Measurements from ENCODE around the gene PRDM16.

Gene PRDM16

GRCh38 chr1:3035563-3036446, 33.2 kb upstream of the PRDM16 start:
- peaks cover 21% of the 10 kb centered on the region for H3K4me1 ChIP-seq (ENCODE audit: insufficient read depth, low read length)
- H3K9ac ChIP-seq (ENCODE audit: low read depth, low read length): no peak overlapping the region
- DNase-seq (no peak), ATAC-seq (ENCODE audit: insufficient read depth, low read depth) (no peak)
- TF ChIP-seq CTCF (IDR thresholded peaks at IDR 0.05; ENCODE audit: borderline replicate concordance, extremely low read depth, low read length, poor library complexity, severe bottlenecking) (no peak), EZH2 (IDR thresholded peaks at IDR 0.05; ENCODE audit: borderline replicate concordance, low read depth, low read length, severe bottlenecking) (no peak)
- no peaks in the 10 kb centered on the region for H3K27me3 ChIP-seq (ENCODE audit: insufficient read depth, low read length, poor library complexity)
- H3K4me2 ChIP-seq (ENCODE audit: insufficient read depth, low read length): no peak overlapping the region
- H2AFZ ChIP-seq (ENCODE audit: low read depth, low read length): no peak overlapping the region
- H3K9me3 ChIP-seq (ENCODE audit: insufficient read depth, low read length, severe bottlenecking): no peaks in the 10 kb centered on the region
- peaks cover 8% of the 10 kb centered on the region; the same call in 1 of the 2 replicates for H4K20me1 ChIP-seq (ENCODE audit: insufficient read depth, low read length)
- H3K79me2 ChIP-seq (ENCODE audit: insufficient read depth, low read length): no peaks in the 10 kb centered on the region
- no peak overlapping the region for H3K27ac ChIP-seq (ENCODE audit: low read length)
- no peak overlapping the region for H3K4me3 ChIP-seq (ENCODE audit: low read depth in 1 of 2, low read length in 2 of 2)
- no peaks in the 10 kb centered on the region for H3K36me3 ChIP-seq (ENCODE audit: insufficient read depth, low read length)

GRCh38 chr1:3036447-3037280, 32.3 kb upstream of the PRDM16 start:
- H3K27me3 ChIP-seq (ENCODE audit: insufficient read depth, low read length, poor library complexity): peaks cover 2% of the 10 kb centered on the region
- H3K27ac ChIP-seq (ENCODE audit: low read length): no peak overlapping the region
- TF ChIP-seq EZH2 (IDR thresholded peaks at IDR 0.05; ENCODE audit: borderline replicate concordance, low read depth, low read length, severe bottlenecking) (no peak), CTCF (IDR thresholded peaks at IDR 0.05; ENCODE audit: borderline replicate concordance, extremely low read depth, low read length, poor library complexity, severe bottlenecking) (no peak)
- no peaks in the 10 kb centered on the region for H3K36me3 ChIP-seq (ENCODE audit: insufficient read depth, low read length)
- ATAC-seq (ENCODE audit: insufficient read depth, low read depth) (no peak), DNase-seq (no peak)
- no peak overlapping the region for H3K4me2 ChIP-seq (ENCODE audit: insufficient read depth, low read length)
- H3K79me2 ChIP-seq (ENCODE audit: insufficient read depth, low read length): no peaks in the 10 kb centered on the region
- H3K9ac ChIP-seq (ENCODE audit: low read depth, low read length): no peak overlapping the region
- no peak overlapping the region for H2AFZ ChIP-seq (ENCODE audit: low read depth, low read length)
- H3K4me3 ChIP-seq (ENCODE audit: low read depth in 1 of 2, low read length in 2 of 2): no peak overlapping the region
- peaks cover 8% of the 10 kb centered on the region; the same call in 1 of the 2 replicates for H4K20me1 ChIP-seq (ENCODE audit: insufficient read depth, low read length)
- no peaks in the 10 kb centered on the region for H3K9me3 ChIP-seq (ENCODE audit: insufficient read depth, low read length, severe bottlenecking)
- H3K4me1 ChIP-seq (ENCODE audit: insufficient read depth, low read length): peaks cover 21% of the 10 kb centered on the region

- Histone ChIP-seq H3K36me3 (ENCODE audit: insufficient read depth, low read length) (no peaks in the 10 kb centered on the region), H3K4me2 (ENCODE audit: insufficient read depth, low read length) (no peak overlapping the region), H3K9me3 (ENCODE audit: insufficient read depth, low read length, severe bottlenecking) (no peaks in the 10 kb centered on the region), H3K4me1 (ENCODE audit: insufficient read depth, low read length) (peaks cover 20% of the 10 kb centered on the region), H2AFZ (ENCODE audit: low read depth, low read length) (no peak overlapping the region), H3K4me3 (ENCODE audit: low read depth in 1 of 2, low read length in 2 of 2) (no peak overlapping the region), H3K9ac (ENCODE audit: low read depth, low read length) (no peak overlapping the region), H3K27ac (ENCODE audit: low read length) (no peak overlapping the region), H4K20me1 (ENCODE audit: insufficient read depth, low read length) (peaks cover 8% of the 10 kb centered on the region; the same call in 1 of the 2 replicates), H3K79me2 (ENCODE audit: insufficient read depth, low read length) (no peaks in the 10 kb centered on the region), H3K27me3 (ENCODE audit: insufficient read depth, low read length, poor library complexity) (peaks cover 3% of the 10 kb centered on the region)
- no peak for ATAC-seq (ENCODE audit: insufficient read depth, low read depth)
- no peak for DNase-seq
- TF ChIP-seq EZH2 (IDR thresholded peaks at IDR 0.05; ENCODE audit: borderline replicate concordance, low read depth, low read length, severe bottlenecking) (no peak), CTCF (IDR thresholded peaks at IDR 0.05; ENCODE audit: borderline replicate concordance, extremely low read depth, low read length, poor library complexity, severe bottlenecking) (no peak)
These were observed 31.5 kb upstream of the PRDM16 start for GRCh38 chr1:3037281-3038040.
